SH-SY5Y (cell line): ENCODE results near the gene NEK1.

Experiments
- GATA2 ChIP-seq: IDR thresholded peaks from 2 replicates; pipeline ENCODE4 v1.6.1; 2011; ENCODE audit warnings: mild to moderate bottlenecking, low read depth, low read length
- GATA3 ChIP-seq: IDR thresholded peaks from 2 replicates; pipeline ENCODE4 v1.6.1; 2011; ENCODE audit warnings: low read depth, mild to moderate bottlenecking, low read length, moderate library complexity

GRCh38 chr4:169625886-169626285, 13.5 kb upstream of the NEK1 start:
- TF ChIP-seq GATA2 (no peak), GATA3 (no peak)
